Effector CD4-positive, alpha-beta T cell (primary cell): Measurements from ENCODE around the gene COA8.
A peak's percentile ranks its signal among the peaks of the same experiment; 100 is the strongest.
"Not testable (repeated sequence)": the region's sequence is repeated elsewhere in the genome, so short reads cannot be mapped to it uniquely, and the experiment has no call there.

Experiments used
- DNase-seq: peaks from one replicate; pipeline ENCODE4 v3.0.0-alpha.2; 2020

The COA8 gene

GRCh38 chr14:103576371-103577024, 13.7 kb downstream of the COA8 start:
- no peak for DNase-seq

GRCh38 chr14:103578401-103579075, 15.8 kb downstream of the COA8 start:
- no peak for DNase-seq

- no peak for DNase-seq
Measured at GRCh38 chr14:103581206-103581605, 18.4 kb downstream of the COA8 start.

GRCh38 chr14:103581954-103582703, 19.4 kb downstream of the COA8 start:
- DNase-seq = no peak

GRCh38 chr14:103584326-103584915, 21.7 kb downstream of the COA8 start:
- no peak for DNase-seq

- DNase-seq = no peak
Measured at GRCh38 chr14:103593577-103593976, 30.8 kb downstream of the COA8 start.

- DNase-seq = no peak
Measured at GRCh38 chr14:103594265-103594664, 31.5 kb downstream of the COA8 start.

- DNase-seq = no peak
Measured at GRCh38 chr14:103597623-103598377, 35.0 kb downstream of the COA8 start.

- no peak for DNase-seq
Measured at GRCh38 chr14:103600503-103600902, 37.7 kb downstream of the COA8 start.

- no peak for DNase-seq
Measured at GRCh38 chr14:103604620-103605019, 41.9 kb downstream of the COA8 start.

GRCh38 chr14:103606963-103607668, 44.4 kb downstream of the COA8 start:
- DNase-seq = peak; percentile 30

- no peak for DNase-seq
Measured at GRCh38 chr14:103607822-103608221, 45.1 kb downstream of the COA8 start.

GRCh38 chr14:103609081-103609480, 46.3 kb downstream of the COA8 start:
- DNase-seq = not testable (repeated sequence)

GRCh38 chr14:103611215-103611614, 48.5 kb downstream of the COA8 start:
- no peak for DNase-seq

GRCh38 chr14:103613517-103613916, 50.8 kb downstream of the COA8 start:
- no peak for DNase-seq

GRCh38 chr14:103616635-103617300, 54.0 kb downstream of the COA8 start:
- no peak for DNase-seq

GRCh38 chr14:103619057-103619456, 56.3 kb downstream of the COA8 start:
- no peak for DNase-seq

GRCh38 chr14:103621860-103622259, 59.1 kb downstream of the COA8 start:
- no peak for DNase-seq

GRCh38 chr14:103623308-103623707, 60.5 kb downstream of the COA8 start:
- no peak for DNase-seq

- no peak for DNase-seq
Measured at GRCh38 chr14:103623883-103624482, 61.2 kb downstream of the COA8 start.

GRCh38 chr14:103624860-103625259, 62.1 kb downstream of the COA8 start:
- no peak for DNase-seq
